OCI-M2 (cell line): ENCODE measurements around the gene ROBO1.

ENCODE experiments used
- DNase-seq: peaks from one replicate; lab custom pipeline; 2025; ENCODE audit not compliant: unreplicated experiment; lab: John Stamatoyannopoulos, UW

The ROBO1 gene

GRCh38 chr3:79478620-79479019, 289.2 kb downstream of the ROBO1 start:
- no peak for DNase-seq

DNA sequence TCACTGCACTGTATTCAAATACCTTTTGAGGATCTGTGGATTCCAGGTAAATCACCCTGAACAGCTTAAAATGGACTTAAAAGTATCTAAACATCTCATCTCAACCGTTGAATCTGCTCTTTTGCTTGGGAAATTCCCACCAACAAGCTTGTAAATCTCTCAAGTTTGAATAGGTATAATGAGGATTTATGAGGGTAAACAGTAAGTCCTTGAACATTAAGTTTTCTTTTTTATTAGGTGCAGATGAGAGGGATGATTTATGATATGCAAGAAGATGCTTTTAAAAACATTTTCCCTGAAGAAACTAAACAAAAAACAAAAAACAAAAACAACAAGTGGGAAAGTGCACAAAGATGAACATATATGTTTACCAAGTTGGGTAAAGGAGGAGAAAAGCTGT, 290.6 kb downstream of the ROBO1 start:
- no peak for DNase-seq

DNA sequence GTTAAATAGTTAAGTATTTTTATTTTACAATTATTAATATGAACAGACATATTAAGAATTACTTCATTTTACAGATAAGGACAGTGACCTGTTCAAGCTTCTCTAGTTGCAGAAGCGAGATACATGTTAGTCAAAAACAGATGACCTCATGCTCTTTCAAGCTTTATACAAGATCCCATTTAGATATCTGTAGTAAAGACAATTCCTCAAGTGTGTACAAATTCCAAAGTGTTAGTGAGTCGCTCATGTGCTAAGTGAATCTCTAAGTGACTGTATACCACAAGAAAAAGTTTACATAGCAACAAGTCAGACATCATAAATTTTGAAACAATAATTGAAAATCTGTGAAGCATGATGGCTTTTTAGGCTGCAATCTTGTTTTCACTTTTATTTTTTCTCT, 293.8 kb downstream of the ROBO1 start:
- no peak for DNase-seq

- no peak for DNase-seq
These were observed 300.1 kb downstream of the ROBO1 start for GRCh38 chr3:79467721-79468120.

- no peak for DNase-seq
These were observed 306.5 kb downstream of the ROBO1 start for GRCh38 chr3:79461129-79461792.

GRCh38 chr3:79453600-79453999, 314.2 kb downstream of the ROBO1 start:
- no peak for DNase-seq

GRCh38 chr3:79436387-79436786, 331.4 kb downstream of the ROBO1 start:
- DNase-seq: no peak

GRCh38 chr3:79427081-79427480, 340.7 kb downstream of the ROBO1 start:
- DNase-seq: no peak

GRCh38 chr3:79424811-79425210, 343.0 kb downstream of the ROBO1 start:
- no peak for DNase-seq

- DNase-seq: no peak
These were observed 344.4 kb downstream of the ROBO1 start for GRCh38 chr3:79423417-79423816.

- DNase-seq: no peak
These were observed 346.5 kb downstream of the ROBO1 start for GRCh38 chr3:79421273-79421672.

- no peak for DNase-seq
These were observed 348.8 kb downstream of the ROBO1 start for GRCh38 chr3:79418855-79419621.

- DNase-seq: no peak
These were observed 352.4 kb downstream of the ROBO1 start for GRCh38 chr3:79415356-79415755.

DNA sequence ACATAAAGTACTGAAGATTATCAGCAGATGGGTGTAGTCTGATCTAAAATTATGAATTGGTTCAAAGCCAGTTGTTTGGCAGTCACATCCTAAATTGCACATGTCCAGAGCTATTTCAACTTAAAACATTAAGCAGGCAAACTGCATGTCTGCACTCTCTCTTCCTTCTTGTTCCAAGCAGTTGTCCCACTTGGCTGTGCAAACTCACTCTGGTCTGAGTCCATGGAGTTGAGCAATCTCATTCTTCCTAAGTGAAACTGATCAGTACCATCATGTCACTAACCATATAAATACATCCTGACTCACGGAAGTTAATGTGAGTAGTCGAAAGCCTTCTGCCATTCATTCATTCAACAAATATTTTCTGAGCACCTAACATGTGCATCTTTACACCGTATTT, 353.0 kb downstream of the ROBO1 start:
- DNase-seq: no peak

DNA sequence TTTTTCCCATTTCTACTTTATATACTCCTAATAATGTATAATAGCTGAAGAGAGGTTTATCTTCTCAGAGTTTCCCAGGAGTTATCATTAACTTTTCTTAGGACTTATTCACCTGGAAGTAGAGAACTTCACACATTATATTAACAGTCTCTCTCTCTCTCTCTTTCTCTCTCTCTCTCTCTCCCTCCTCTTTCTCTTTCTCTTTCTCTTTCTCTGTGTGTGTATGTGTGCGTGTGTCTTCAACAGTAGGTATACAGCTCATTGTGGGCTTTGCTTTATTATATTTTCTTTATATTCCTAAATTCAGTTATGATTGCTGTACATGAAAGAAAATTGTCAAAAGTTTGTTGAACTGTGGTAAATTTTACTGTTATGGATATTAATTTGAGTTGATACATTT, 353.8 kb downstream of the ROBO1 start:
- no peak for DNase-seq

- DNase-seq: no peak
These were observed 355.3 kb downstream of the ROBO1 start for GRCh38 chr3:79412537-79412936.

DNA sequence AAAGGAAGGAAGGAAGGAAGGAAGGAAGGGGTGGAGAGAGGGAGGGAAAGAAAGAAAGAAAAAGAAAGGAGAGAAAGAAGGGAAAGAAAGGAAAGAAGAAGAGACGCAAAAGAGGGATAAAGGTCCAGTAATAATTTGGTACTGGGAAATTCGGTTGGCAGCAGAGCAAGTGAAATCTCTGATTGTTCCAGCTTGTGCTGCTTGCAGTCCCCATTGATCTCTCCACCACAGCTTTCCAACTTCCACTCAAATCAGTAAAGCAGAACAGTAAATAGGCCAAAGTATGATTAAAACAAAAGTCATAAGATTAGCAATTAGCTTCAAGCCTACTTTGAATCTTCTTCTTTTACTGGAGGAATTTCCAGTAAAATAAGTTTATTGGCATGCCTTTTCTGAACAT, 357.2 kb downstream of the ROBO1 start:
- DNase-seq: no peak

DNA sequence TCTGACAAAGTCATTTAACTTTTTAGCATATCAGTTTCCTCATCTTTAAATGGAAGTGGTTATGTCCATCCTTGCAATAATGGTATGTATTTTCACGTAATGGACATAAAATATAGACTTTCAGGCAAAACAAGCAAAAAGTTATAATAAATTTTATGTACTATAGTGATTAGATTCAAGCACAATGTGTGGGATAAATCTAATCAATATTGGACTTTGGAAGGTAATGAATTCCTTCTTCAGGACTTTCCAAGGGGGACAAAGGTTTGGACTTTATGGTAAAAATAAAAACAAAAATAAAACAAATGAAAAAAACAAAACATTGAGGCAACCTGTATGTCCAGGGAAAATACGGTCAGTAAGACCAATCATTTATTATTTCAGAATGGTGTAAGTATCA, 357.7 kb downstream of the ROBO1 start:
- DNase-seq: no peak

DNA sequence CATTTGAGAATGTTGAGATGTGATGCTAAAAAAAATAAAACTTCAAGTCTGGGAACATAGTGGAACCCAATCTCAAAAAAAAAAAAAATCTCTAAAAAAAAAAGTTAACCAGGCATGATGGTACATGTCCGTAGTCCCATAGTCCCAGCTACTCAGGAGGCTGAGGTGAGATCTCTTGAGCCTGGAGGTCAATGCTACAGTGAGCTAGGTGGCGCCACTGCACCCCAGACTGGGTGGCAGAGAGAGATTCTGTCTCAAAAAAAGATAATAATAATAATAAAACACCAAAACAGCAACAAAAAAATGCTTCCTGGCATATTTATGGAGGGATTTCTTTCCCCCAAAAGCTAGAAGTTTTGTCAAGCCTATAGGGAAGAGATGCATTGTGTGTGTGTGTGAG, 361.6 kb downstream of the ROBO1 start:
- DNase-seq: no peak

GRCh38 chr3:79405183-79405582, 362.6 kb downstream of the ROBO1 start:
- no peak for DNase-seq

DNA sequence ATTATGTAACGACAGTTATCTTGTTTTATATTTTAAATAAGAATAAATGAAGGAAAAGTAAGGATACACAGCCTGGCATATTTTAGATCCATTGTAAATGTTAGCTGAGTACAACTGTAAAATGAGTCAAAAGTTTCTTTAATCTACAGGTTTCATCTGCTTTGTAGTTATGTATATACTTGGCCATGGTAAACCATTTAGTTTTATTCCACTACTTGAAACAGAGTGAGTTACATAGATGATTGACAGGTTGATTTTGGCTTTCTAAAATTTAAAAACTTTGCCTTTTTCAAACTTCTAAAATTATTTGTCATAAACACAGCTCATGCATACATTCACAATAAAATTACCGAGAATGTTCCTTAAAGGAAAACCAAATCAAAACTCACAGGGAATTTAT, 371.2 kb downstream of the ROBO1 start:
- DNase-seq: no peak

DNA sequence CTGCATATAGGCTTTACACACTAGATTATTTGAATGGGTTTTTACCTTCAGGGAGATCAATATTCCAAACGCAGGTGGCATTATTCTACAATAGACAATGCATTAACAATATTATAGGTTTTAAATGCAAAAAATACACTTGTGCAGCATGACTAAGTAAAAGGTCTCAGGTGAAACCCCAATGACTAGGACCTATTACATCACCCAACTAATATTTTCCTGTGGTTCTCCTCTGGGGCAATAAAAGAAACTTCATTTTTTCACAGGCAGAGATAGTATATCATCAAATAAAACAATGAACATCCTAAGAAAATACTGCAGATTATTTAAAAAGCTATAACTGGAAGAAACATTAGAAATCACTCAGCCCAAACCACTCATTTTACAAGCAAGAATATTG, 375.3 kb downstream of the ROBO1 start:
- no peak for DNase-seq

GRCh38 chr3:79390352-79390751, 377.4 kb downstream of the ROBO1 start:
- DNase-seq: no peak
